A549 (cell line): ENCODE data around the gene TTC31. TPM values are rescaled to one million over a fixed set of nuclear protein-coding genes. Genes with fewer than 3 reads are reported as not detected.

Experiments used
- ATAC-seq, 2 experiments: fragments of 200-7000 bp in 1 of 2; fragments of >200 bp in 1 of 2; cut with Nextera tagmentation in 1 of 2; cut with Tn5 transposase in 1 of 2; 3 replicates each; pipeline versions ENCODE4 v1.8.0 to v1.9.1; 2018 to 2020; ENCODE audit warnings: mild to moderate bottlenecking in 1 of 2, moderate library complexity in 1 of 2
- CTCF ChIA-PET: fragments of 300-600 bp; sonication (Branson Sonifier 250); formaldehyde crosslinking; extraction: SDS; loops from one replicate; lab custom pipeline; 2021; ENCODE audit warnings: antibody characterized with exemption, inconsistent platforms; lab: Yijun Ruan, JAX
- POLR2A ChIA-PET: fragments of 350-600 bp; formaldehyde crosslinking; extraction: SDS; loops from one replicate; lab custom pipeline; 2021; ENCODE audit warnings: antibody characterized with exemption, inconsistent platforms; lab: Yijun Ruan, JAX
- DNase-seq, 2 experiments: peaks; one replicate each; pipeline versions ENCODE4 v3.0.0 to v3.0.0-alpha.2; 2011 to 2016; ENCODE audit warnings: low read depth in 1 of 2, low spot score in 1 of 2
- FAIRE-seq: peaks from 2 replicates; lab custom pipeline; 2011; peaks lifted over from hg19 to GRCh38; lab: Jason Lieb, UNC
- H3K27ac ChIP-seq, 2 experiments: fragments of >200 bp; sonication (Bioruptor Twin); formaldehyde crosslinking; 3 replicates each; pipeline ENCODE4 v1.5.1; 2016 to 2017
- H3K4me1 ChIP-seq: fragments of >200 bp; sonication (Bioruptor Twin); formaldehyde crosslinking; 3 replicates; pipeline ENCODE4 v1.6.1; 2016
- H3K4me2 ChIP-seq: fragments of >200 bp; sonication (Bioruptor Twin); formaldehyde crosslinking; 3 replicates; pipeline ENCODE4 v1.6.1; 2016
- H3K4me3 ChIP-seq: fragments of >200 bp; sonication (Bioruptor Twin); formaldehyde crosslinking; 3 replicates; pipeline ENCODE4 v1.5.1; 2016
- H3K9me3 ChIP-seq: fragments of >200 bp; sonication (Bioruptor Twin); formaldehyde crosslinking; 3 replicates; pipeline ENCODE4 v1.6.1; 2016
- CHD2 ChIP-seq: fragments of 150-350 bp; IDR thresholded peaks from 2 replicates; pipeline ENCODE4 v1.6.1; 2014; ENCODE audit warnings: low read length; ENCODE audit not compliant: partially characterized antibody
- FOSB ChIP-seq: fragments of 250-450 bp; sonication (Bioruptor Pico); IDR thresholded peaks from 2 replicates; pipeline ENCODE4 v1.5.0; 2020; ENCODE audit warnings: mild to moderate bottlenecking, moderate library complexity
- FOSL2 ChIP-seq, 2 experiments: fragments of 450-650 bp in 1 of 2; fragments of >200 bp in 1 of 2; sonication (Bioruptor Twin) in 1 of 2; formaldehyde crosslinking; IDR thresholded peaks; 2 replicates each; pipeline versions ENCODE4 v1.5.0 to v1.6.1; 2016 to 2020; ENCODE audit warnings: mild to moderate bottlenecking in 1 of 2, moderate library complexity in 1 of 2
- HMGXB4 ChIP-seq: fragments of 250-450 bp; sonication (Bioruptor Pico); IDR thresholded peaks from 2 replicates; pipeline ENCODE4 v1.5.0; 2021; ENCODE audit warnings: mild to moderate bottlenecking, moderate library complexity, borderline replicate concordance
- JUN ChIP-seq, 2 experiments: fragments of >200 bp; sonication (Bioruptor Twin); formaldehyde crosslinking; IDR thresholded peaks; 2 replicates in 1 of 2; 3 replicates in 1 of 2; pipeline ENCODE4 v1.6.1; 2016 to 2017
- KDM5A ChIP-seq: fragments of 200-600 bp; sonication (generic); IDR thresholded peaks from 2 replicates; pipeline ENCODE4 v1.6.1; 2016; ENCODE audit warnings: antibody characterized with exemption, mild to moderate bottlenecking
- MAFK ChIP-seq: fragments of 450-650 bp; IDR thresholded peaks from 2 replicates; pipeline ENCODE4 v1.6.1; 2014; ENCODE audit not compliant: partially characterized antibody
- NFE2L2 ChIP-seq: fragments of 150-350 bp; conservative IDR thresholded peaks from 2 replicates; pipeline ENCODE4 v1.6.1; 2014; ENCODE audit warnings: low read length
- NPAS2 ChIP-seq: fragments of 250-450 bp; sonication (Bioruptor Pico); IDR thresholded peaks from 2 replicates; pipeline ENCODE4 v1.8.0; 2022; ENCODE audit warnings: mild to moderate bottlenecking, moderate library complexity, borderline replicate concordance
- RAD21 ChIP-seq, 2 experiments: fragments of >200 bp in 1 of 2; sonication (Bioruptor Twin) in 1 of 2; formaldehyde crosslinking in 1 of 2; IDR thresholded peaks in 1 of 2; conservative IDR thresholded peaks in 1 of 2; 2 replicates in 1 of 2; 3 replicates in 1 of 2; pipeline ENCODE4 v1.6.1; 2012 to 2018; ENCODE audit warnings: inconsistent platforms in 1 of 2
- REST ChIP-seq: fragments of 200-600 bp; sonication (generic); IDR thresholded peaks from 2 replicates; pipeline ENCODE4 v1.6.1; 2016; ENCODE audit warnings: antibody characterized with exemption, mild to moderate bottlenecking, moderate library complexity
- TP53 ChIP-seq: fragments of 250-450 bp; sonication (Bioruptor Pico); IDR thresholded peaks from 2 replicates; pipeline ENCODE4 v1.5.0; 2021; ENCODE audit warnings: mild to moderate bottlenecking, moderate library complexity
- USF2 ChIP-seq: fragments of 450-650 bp; IDR thresholded peaks from 2 replicates; pipeline ENCODE4 v1.6.1; 2014; ENCODE audit warnings: antibody characterized with exemption
- ZFP36 ChIP-seq: fragments of 450-650 bp; IDR thresholded peaks from 2 replicates; pipeline ENCODE4 v1.6.1; 2014; ENCODE audit warnings: borderline replicate concordance; ENCODE audit not compliant: partially characterized antibody
- WGBS: methylation state at CpG from one replicate; pipeline ENCODE4 v1.1.6; 2017; ENCODE audit errors: missing lambda C conversion rate; 5-methylcytosine and 5-hydroxymethylcytosine counted together
- polyA plus RNA-seq, 4 experiments: library from polyadenylated mRNA; depleted of rRNA in 3 of 4; stranded (reverse); fragments of >200 nt; fragmentation: RNase III in 1 of 4; extraction: RNeasy Plus Mini Kit Qiagen cat#74134 plus additional on column Dnase treatment in 1 of 4; gene quantifications; 2 replicates in 3 of 4; 3 replicates in 1 of 4; pipeline ENCODE4 v1.2.3, GENCODE V29; 2011 to 2017

The TTC31 gene
- polyA plus RNA-seq, 2 of the 4 experiments (the other 2 are of a cell fraction): 26.2 to 29.6 TPM

GRCh38 chr2:74436111-74436805, 46.6 kb upstream of the TTC31 start:
- ATAC-seq (no peak), DNase-seq (no peak)
- Histone ChIP-seq H3K4me1 (peaks cover 21% of the 10 kb centered on the region), H3K9me3 (no peaks in the 10 kb centered on the region), H3K27ac (no peak overlapping the region), H3K4me2 (no peak overlapping the region), H3K4me3 (no peak overlapping the region)
- 94% methylated on average over 36 of the region's 43 CpGs for WGBS
- POLR2A ChIA-PET: no interaction called here
- no peak for TF ChIP-seq REST
- TF ChIP-seq USF2: no peak
- no peak for TF ChIP-seq FOSL2 (IDR thresholded peaks at IDR 0.05)
- TF ChIP-seq FOSL2 (CRISPR knock-in tag; IDR thresholded peaks at IDR 0.05): no peak
- TF ChIP-seq CHD2: no peak
- TF ChIP-seq, all 56 proteins: peak for 0
- CTCF ChIA-PET: interaction anchor here (0.8 to 1.3 kb wide), 4 partner anchors 23 to 101 kb away, joined by 3 read pairs; partner anchors contain the start of genes CCDC142 and TTC31
- no peak for FAIRE-seq

GRCh38 chr2:74436848-74437695, 45.8 kb upstream of the TTC31 start:
- DNase-seq (no peak), FAIRE-seq (no peak), ATAC-seq (no peak)
- Histone ChIP-seq H3K4me3 (no peak overlapping the region), H3K27ac (no peak overlapping the region), H3K4me1 (peaks cover 21% of the 10 kb centered on the region), H3K4me2 (no peak overlapping the region), H3K9me3 (no peaks in the 10 kb centered on the region)
- ChIA-PET CTCF (interaction anchor here (1.3 kb wide), 1 partner anchor 24 kb away, joined by 3 read pairs; no protein-coding TSS in a partner anchor), POLR2A (no interaction called here)
- 77% methylated on average over 6 of the region's 6 CpGs for WGBS
- peak; percentile 55 for TF ChIP-seq ZFP36
- TF ChIP-seq NPAS2 (CRISPR knock-in tag): no peak

GRCh38 chr2:74438248-74438647, 44.6 kb upstream of the TTC31 start:
- POLR2A ChIA-PET: interaction anchor here (2.5 kb wide), 1 partner anchor 9 kb away, joined by 11 read pairs; no protein-coding TSS in a partner anchor
- no peak for DNase-seq
- TF ChIP-seq FOSB (CRISPR knock-in tag) (no peak), MAFK (no peak), JUN (IDR thresholded peaks at IDR 0.05) (no peak), HMGXB4 (no peak), NFE2L2 (no peak), KDM5A (no peak), TP53 (CRISPR knock-in tag) (no peak), RAD21 (conservative IDR thresholded peaks at IDR 0.05 in 1 of 2, IDR thresholded peaks at IDR 0.05 in 1 of 2) (no peak)
- TF ChIP-seq, all 56 proteins: peak for 0
- H3K4me2 ChIP-seq: peak overlapping the region; percentile 93; the same call in 2 of the 3 replicates
- WGBS: 92% methylated on average over 1 of the region's 1 CpG
- ATAC-seq (no peak), FAIRE-seq (no peak)
- no peak overlapping the region for H3K4me3 ChIP-seq
- H3K27ac ChIP-seq: no peak overlapping the region
- peaks cover 21% of the 10 kb centered on the region for H3K4me1 ChIP-seq
- no peaks in the 10 kb centered on the region for H3K9me3 ChIP-seq
- CTCF ChIA-PET: interaction anchor here (1.0 kb wide), 1 partner anchor 10 kb away, joined by 3 read pairs; no protein-coding TSS in a partner anchor
